ENCODE data around the gene TPRG1L.

The TPRG1L gene

GRCh38 chr1:3599816-3600215 is 25.0 kb upstream of the TPRG1L start:
- Mint-ChIP-seq H3K4me3 (no peak overlapping the region), H3K4me1 (peaks cover 16% of the 10 kb centered on the region), H3K9me3 (no peaks in the 10 kb centered on the region), H3K36me3 (no peaks in the 10 kb centered on the region), H3K27ac (no peak overlapping the region)
- ATAC-seq, result no peak
- no peak for DNase-seq (ENCODE audit: low spot score in 2 of 2)

GRCh38 chr1:3600354-3600753 is 24.5 kb upstream of the TPRG1L start:
- no peak for ATAC-seq
- Mint-ChIP-seq H3K27ac (no peak overlapping the region), H3K9me3 (no peaks in the 10 kb centered on the region), H3K36me3 (no peaks in the 10 kb centered on the region), H3K4me3 (no peak overlapping the region), H3K4me1 (peaks cover 16% of the 10 kb centered on the region)
- no peak for DNase-seq (ENCODE audit: low spot score in 2 of 2)

- DNase-seq (ENCODE audit: low spot score in 2 of 2) (no peak), ATAC-seq (no peak)
- H3K4me1 Mint-ChIP-seq, result peaks cover 16% of the 10 kb centered on the region
- no peak overlapping the region for H3K27ac Mint-ChIP-seq
- H3K4me3 Mint-ChIP-seq, result no peak overlapping the region
- H3K36me3 Mint-ChIP-seq, result no peaks in the 10 kb centered on the region
- no peaks in the 10 kb centered on the region for H3K9me3 Mint-ChIP-seq
Observed at GRCh38 chr1:3601743-3602142, 23.1 kb upstream of the TPRG1L start.

- Mint-ChIP-seq H3K4me1 (peaks cover 11% of the 10 kb centered on the region), H3K4me3 (no peak overlapping the region), H3K9me3 (no peaks in the 10 kb centered on the region), H3K36me3 (no peaks in the 10 kb centered on the region), H3K27ac (no peak overlapping the region)
- no peak for DNase-seq (ENCODE audit: low spot score in 2 of 2)
- ATAC-seq, result no peak
Observed at GRCh38 chr1:3602375-3602774, 22.4 kb upstream of the TPRG1L start.

- Mint-ChIP-seq H3K27ac (no peak overlapping the region), H3K36me3 (no peaks in the 10 kb centered on the region), H3K9me3 (no peaks in the 10 kb centered on the region), H3K4me1 (peaks cover 4% of the 10 kb centered on the region), H3K4me3 (no peak overlapping the region)
- DNase-seq (ENCODE audit: low spot score in 2 of 2) (no peak), ATAC-seq (no peak)
Observed at GRCh38 chr1:3603156-3603555, 21.7 kb upstream of the TPRG1L start.

GRCh38 chr1:3603571-3604467 is 21.0 kb upstream of the TPRG1L start:
- DNase-seq (ENCODE audit: low spot score in 2 of 2), result no peak
- Mint-ChIP-seq H3K4me1 (no peaks in the 10 kb centered on the region), H3K4me3 (no peak overlapping the region), H3K9me3 (no peaks in the 10 kb centered on the region), H3K27ac (no peak overlapping the region), H3K36me3 (no peaks in the 10 kb centered on the region)
- no peak for ATAC-seq

- Mint-ChIP-seq H3K4me1 (no peaks in the 10 kb centered on the region), H3K9me3 (no peaks in the 10 kb centered on the region), H3K36me3 (no peaks in the 10 kb centered on the region), H3K4me3 (no peak overlapping the region), H3K27ac (no peak overlapping the region)
- no peak for DNase-seq (ENCODE audit: low spot score in 2 of 2)
- no peak for ATAC-seq
Observed at GRCh38 chr1:3604468-3604974, 20.3 kb upstream of the TPRG1L start.

- Mint-ChIP-seq H3K27ac (no peak overlapping the region), H3K9me3 (no peaks in the 10 kb centered on the region), H3K36me3 (no peaks in the 10 kb centered on the region), H3K4me1 (no peaks in the 10 kb centered on the region), H3K4me3 (no peak overlapping the region)
- DNase-seq (ENCODE audit: low spot score in 2 of 2) (no peak), ATAC-seq (no peak)
Observed at GRCh38 chr1:3604997-3605823, 19.6 kb upstream of the TPRG1L start.

- DNase-seq (ENCODE audit: low spot score in 2 of 2), result no peak
- no peaks in the 10 kb centered on the region for H3K36me3 Mint-ChIP-seq
- no peak overlapping the region for H3K4me3 Mint-ChIP-seq
- peaks cover 5% of the 10 kb centered on the region for H3K4me1 Mint-ChIP-seq
- no peaks in the 10 kb centered on the region for H3K9me3 Mint-ChIP-seq
- H3K27ac Mint-ChIP-seq, result no peak overlapping the region
- ATAC-seq, result no peak
Observed at GRCh38 chr1:3606779-3607702, 17.8 kb upstream of the TPRG1L start.

- Mint-ChIP-seq H3K4me3 (no peak overlapping the region), H3K27ac (no peak overlapping the region), H3K36me3 (no peaks in the 10 kb centered on the region), H3K9me3 (no peaks in the 10 kb centered on the region), H3K4me1 (peaks cover 5% of the 10 kb centered on the region)
- ATAC-seq (no peak), DNase-seq (ENCODE audit: low spot score in 2 of 2) (no peak)
Observed at GRCh38 chr1:3607703-3608065, 17.1 kb upstream of the TPRG1L start.

- H3K4me3 Mint-ChIP-seq, result no peak overlapping the region
- no peak for DNase-seq (ENCODE audit: low spot score in 2 of 2)
- H3K4me1 Mint-ChIP-seq, result peaks cover 5% of the 10 kb centered on the region
- H3K27ac Mint-ChIP-seq, result no peak overlapping the region
- no peaks in the 10 kb centered on the region for H3K9me3 Mint-ChIP-seq
- no peaks in the 10 kb centered on the region for H3K36me3 Mint-ChIP-seq
- no peak for ATAC-seq
Observed at GRCh38 chr1:3608154-3608553, 16.7 kb upstream of the TPRG1L start.

GRCh38 chr1:3609016-3609768 is 15.6 kb upstream of the TPRG1L start:
- Mint-ChIP-seq H3K4me3 (peak overlapping the region; percentile 13), H3K9me3 (no peaks in the 10 kb centered on the region), H3K36me3 (no peaks in the 10 kb centered on the region), H3K27ac (no peak overlapping the region), H3K4me1 (peaks cover 5% of the 10 kb centered on the region)
- DNase-seq (ENCODE audit: low spot score in 2 of 2) (no peak), ATAC-seq (no peak)

- Mint-ChIP-seq H3K9me3 (no peaks in the 10 kb centered on the region), H3K4me1 (peaks cover 5% of the 10 kb centered on the region), H3K4me3 (peak overlapping the region; percentile 75), H3K36me3 (no peaks in the 10 kb centered on the region), H3K27ac (no peak overlapping the region)
- ATAC-seq, result no peak
- no peak for DNase-seq (ENCODE audit: low spot score in 2 of 2)
Observed at GRCh38 chr1:3609769-3610526, 14.9 kb upstream of the TPRG1L start.

All from stimulated activated effector memory CD8-positive, alpha-beta T cell treated with anti-CD3 and anti-CD28 coated beads, Interleukin-12 subunit alpha, Interleukin-12 subunit beta, amount 100 ng/mL, for 72 hours (primary cell).